ENCODE data around the gene FCSK.
A peak's percentile ranks its signal among the peaks of the same experiment; 100 is the strongest.

Gene FCSK

GRCh38 chr16:70482624-70483023 lies 28.2 kb downstream of the FCSK start:
- TF ChIP-seq GABPA (IDR thresholded peaks at IDR 0.05; ENCODE audit: low read depth) (no peak), CTCF (IDR thresholded peaks at IDR 0.05; ENCODE audit: insufficient read depth, low read length) (no peak)

GRCh38 chr16:70483426-70483825 lies 29.0 kb downstream of the FCSK start:
- TF ChIP-seq REST (IDR thresholded peaks at IDR 0.05; ENCODE audit: insufficient replicate concordance, low read depth) = no peak
- no peak for DNase-seq (ENCODE audit: low read depth in 1 of 2, low spot score in 1 of 2)
- no peak overlapping the region for H3K4me3 ChIP-seq (replicated peaks; ENCODE audit: insufficient read depth, low read length)
- H3K27ac ChIP-seq (replicated peaks) = no peak overlapping the region
- H3K27me3 ChIP-seq (ENCODE audit: insufficient read depth, poor library complexity, severe bottlenecking) = no peaks in the 10 kb centered on the region

More at GRCh38 chr16:70482624-70483023, 28.2 kb downstream of the FCSK start:
- H3K27me3 ChIP-seq (ENCODE audit: insufficient read depth, poor library complexity, severe bottlenecking) = no peaks in the 10 kb centered on the region
- no peak overlapping the region for H3K27ac ChIP-seq (replicated peaks)
- H3K4me3 ChIP-seq (replicated peaks; ENCODE audit: insufficient read depth, low read length) = no peak overlapping the region
- no peak for DNase-seq (ENCODE audit: low read depth in 1 of 2, low spot score in 1 of 2)

- TF ChIP-seq POLR2AphosphoS5 (IDR thresholded peaks at IDR 0.05; ENCODE audit: low read depth) (no peak), CTCF (IDR thresholded peaks at IDR 0.05; ENCODE audit: insufficient read depth, low read length) (no peak), SPI1 (IDR thresholded peaks at IDR 0.05; ENCODE audit: borderline replicate concordance, low read depth) (no peak), REST (IDR thresholded peaks at IDR 0.05; ENCODE audit: insufficient replicate concordance, low read depth) (no peak), GABPA (IDR thresholded peaks at IDR 0.05; ENCODE audit: low read depth) (no peak)
- no peak overlapping the region for H3K27ac ChIP-seq (replicated peaks)
- DNase-seq (ENCODE audit: low read depth in 1 of 2, low spot score in 1 of 2) = no peak
- H3K27me3 ChIP-seq (ENCODE audit: insufficient read depth, poor library complexity, severe bottlenecking) = no peaks in the 10 kb centered on the region
- no peak overlapping the region for H3K4me3 ChIP-seq (replicated peaks; ENCODE audit: insufficient read depth, low read length)
These were observed 30.5 kb downstream of the FCSK start for GRCh38 chr16:70484867-70485266.

- H3K27me3 ChIP-seq (ENCODE audit: insufficient read depth, poor library complexity, severe bottlenecking) = no peaks in the 10 kb centered on the region
- no peak for TF ChIP-seq GABPA (IDR thresholded peaks at IDR 0.05; ENCODE audit: low read depth)
- no peak for TF ChIP-seq POLR2AphosphoS5 (IDR thresholded peaks at IDR 0.05; ENCODE audit: low read depth)
- TF ChIP-seq REST (IDR thresholded peaks at IDR 0.05; ENCODE audit: insufficient replicate concordance, low read depth) = no peak
- TF ChIP-seq SPI1 (IDR thresholded peaks at IDR 0.05; ENCODE audit: borderline replicate concordance, low read depth) = no peak
- TF ChIP-seq CTCF (IDR thresholded peaks at IDR 0.05; ENCODE audit: insufficient read depth, low read length) = no peak
- DNase-seq (ENCODE audit: low read depth in 1 of 2, low spot score in 1 of 2) = peak in 1 of 2 experiments; percentile 24
- no peak overlapping the region for H3K4me3 ChIP-seq (replicated peaks; ENCODE audit: insufficient read depth, low read length)
- H3K27ac ChIP-seq (replicated peaks) = no peak overlapping the region
These were observed 35.9 kb downstream of the FCSK start for GRCh38 chr16:70490261-70490660.
